Measurements from ENCODE around the gene ABR.

- TF ChIP-seq CTCF (IDR thresholded peaks at IDR 0.05) (peak; percentile 88 to 99 (median 95)), POLR2A (IDR thresholded peaks at IDR 0.05) (peak in 1 of 2 donors; percentile 73)
Measured at GRCh38 chr17:996554-997344, 183.0 kb downstream of the ABR start, which contains the start of gene TIMM22.
